CD8-positive, alpha-beta memory T cell (primary cell): Measurements from ENCODE around the gene TOLLIP. TPM values are rescaled to one million over a fixed set of nuclear protein-coding genes. Genes with fewer than 3 reads are reported as not detected.

Experiments
- CTCF ChIA-PET: fragments of 350-600 bp; sonication (Branson Sonifier 250); formaldehyde crosslinking; loops from one replicate; lab custom pipeline; 2021; ENCODE audit warnings: antibody characterized with exemption; lab: Charles Lee
- POLR2A ChIA-PET: fragments of 350-600 bp; sonication (Branson Sonifier 250); formaldehyde crosslinking; loops from one replicate; lab custom pipeline; 2021; ENCODE audit warnings: antibody characterized with exemption; lab: Charles Lee
- DNase-seq, 5 donors: peaks; one replicate each; pipeline versions ENCODE4 v3.0.0 to v3.0.0-alpha.2; 2020 to 2022; ENCODE audit warnings: mixed read lengths in 1 of 5
- H3K27ac ChIP-seq: one replicate; pipeline ENCODE4 v1.7.0; 2013; ENCODE audit warnings: low read depth, mild to moderate bottlenecking, low read length, moderate library complexity
- H3K27me3 ChIP-seq: 2 replicates; pipeline ENCODE4 v1.7.0; 2013; ENCODE audit warnings: low read length, mild to moderate bottlenecking; ENCODE audit not compliant: insufficient read depth, poor library complexity, severe bottlenecking
- H3K36me3 ChIP-seq: 2 replicates; pipeline ENCODE4 v1.7.0; 2013; ENCODE audit warnings: mild to moderate bottlenecking, low read length, moderate library complexity; ENCODE audit not compliant: insufficient read depth
- H3K4me1 ChIP-seq: 2 replicates; pipeline ENCODE4 v1.7.0; 2013; ENCODE audit warnings: mild to moderate bottlenecking, low read length, moderate library complexity; ENCODE audit not compliant: insufficient read depth
- H3K4me3 ChIP-seq: 2 replicates; pipeline ENCODE4 v1.7.0; 2013; ENCODE audit warnings: mild to moderate bottlenecking, low read length
- H3K9me3 ChIP-seq: 2 replicates; pipeline ENCODE4 v1.7.0; 2013; ENCODE audit warnings: mild to moderate bottlenecking, low read length
- H3K27ac Mint-ChIP-seq, 8 donors: one replicate each; pipeline ENCODE4 v1.8.0; 2020 to 2021; ENCODE audit warnings: mixed read lengths in 8 of 8, mild to moderate bottlenecking in 6 of 8, inconsistent platforms in 3 of 8, moderate library complexity in 3 of 8
- H3K27me3 Mint-ChIP-seq, 2 donors: one replicate each; pipeline ENCODE4 v1.8.0; 2020 to 2021; ENCODE audit warnings: mixed read lengths in 2 of 2, mild to moderate bottlenecking in 1 of 2, moderate library complexity in 1 of 2
- H3K36me3 Mint-ChIP-seq, 3 donors: one replicate each; pipeline ENCODE4 v1.8.0; 2020 to 2021; ENCODE audit warnings: mixed read lengths in 3 of 3, inconsistent platforms in 1 of 3, mild to moderate bottlenecking in 1 of 3
- H3K4me1 Mint-ChIP-seq, 3 donors: one replicate each; pipeline ENCODE4 v1.8.0; 2020 to 2021; ENCODE audit warnings: mixed read lengths in 3 of 3, inconsistent platforms in 1 of 3, mild to moderate bottlenecking in 1 of 3
- H3K4me3 Mint-ChIP-seq, 7 donors: one replicate each; pipeline ENCODE4 v1.8.0; 2020 to 2021; ENCODE audit warnings: mixed read lengths in 7 of 7, mild to moderate bottlenecking in 6 of 7, moderate library complexity in 4 of 7, inconsistent platforms in 2 of 7
- H3K9me3 Mint-ChIP-seq, 5 donors: one replicate each; pipeline ENCODE4 v1.8.0; 2020 to 2022; ENCODE audit warnings: mixed read lengths in 5 of 5, mild to moderate bottlenecking in 3 of 5, moderate library complexity in 2 of 5, inconsistent platforms in 1 of 5
- polyA plus RNA-seq: library from polyadenylated mRNA; unstranded; fragments of 300-500 nt; fragmentation: Illumina TruSeq; gene quantifications from one replicate; pipeline ENCODE4 v1.2.3, GENCODE V29; 2021
- total RNA-seq, 2 experiments: library from RNA; stranded (reverse); gene quantifications; one replicate each; pipeline ENCODE4 v1.2.3, GENCODE V29; 2021

Gene TOLLIP
- total and polyA plus RNA-seq, 3 experiments from 2014 or later: 31.1 to 41.8 (median 36.3) TPM

GRCh38 chr11:1231396-1232020, 77.9 kb downstream of the TOLLIP start:
- Histone ChIP-seq H3K4me3 (no peak overlapping the region), H3K27me3 (no peaks in the 10 kb centered on the region), H3K36me3 (no peaks in the 10 kb centered on the region), H3K27ac (no peak overlapping the region), H3K9me3 (no peaks in the 10 kb centered on the region), H3K4me1 (no peaks in the 10 kb centered on the region)
- CTCF ChIA-PET: no interaction called here
- H3K27ac Mint-ChIP-seq: no peak overlapping the region
- no peak overlapping the region for H3K4me3 Mint-ChIP-seq
- POLR2A ChIA-PET: no interaction called here
- peak in 1 of 5 donors; percentile 41 for DNase-seq
- no peaks in the 10 kb centered on the region for H3K27me3 Mint-ChIP-seq
- no peaks in the 10 kb centered on the region for H3K9me3 Mint-ChIP-seq
- no peaks in the 10 kb centered on the region for H3K36me3 Mint-ChIP-seq
- H3K4me1 Mint-ChIP-seq: no peaks in the 10 kb centered on the region

- H3K9me3 ChIP-seq: no peaks in the 10 kb centered on the region
- H3K27me3 ChIP-seq: no peaks in the 10 kb centered on the region
- no peaks in the 10 kb centered on the region for H3K9me3 Mint-ChIP-seq
- no peaks in the 10 kb centered on the region for H3K4me1 Mint-ChIP-seq
- ChIA-PET POLR2A (no interaction called here), CTCF (no interaction called here)
- H3K27me3 Mint-ChIP-seq: no peaks in the 10 kb centered on the region
- H3K36me3 Mint-ChIP-seq: no peaks in the 10 kb centered on the region
- H3K4me3 Mint-ChIP-seq: no peak overlapping the region
- H3K4me3 ChIP-seq: no peak overlapping the region
- H3K27ac Mint-ChIP-seq: no peak overlapping the region
- H3K4me1 ChIP-seq: no peaks in the 10 kb centered on the region
- H3K36me3 ChIP-seq: no peaks in the 10 kb centered on the region
- no peak overlapping the region for H3K27ac ChIP-seq
- DNase-seq: peak in 1 of 5 donors; percentile 41
These were observed 78.7 kb downstream of the TOLLIP start for GRCh38 chr11:1230456-1231395.

GRCh38 chr11:1230121-1230455, 79.3 kb downstream of the TOLLIP start:
- Histone ChIP-seq H3K4me1 (no peaks in the 10 kb centered on the region), H3K4me3 (no peak overlapping the region), H3K9me3 (no peaks in the 10 kb centered on the region), H3K27me3 (no peaks in the 10 kb centered on the region), H3K36me3 (no peaks in the 10 kb centered on the region), H3K27ac (no peak overlapping the region)
- no peak for DNase-seq
- no peaks in the 10 kb centered on the region for H3K36me3 Mint-ChIP-seq
- ChIA-PET CTCF (no interaction called here), POLR2A (no interaction called here)
- no peaks in the 10 kb centered on the region for H3K4me1 Mint-ChIP-seq
- no peaks in the 10 kb centered on the region for H3K27me3 Mint-ChIP-seq
- no peak overlapping the region for H3K4me3 Mint-ChIP-seq
- no peaks in the 10 kb centered on the region for H3K9me3 Mint-ChIP-seq
- H3K27ac Mint-ChIP-seq: no peak overlapping the region

- no peak overlapping the region for H3K4me3 Mint-ChIP-seq
- H3K27ac ChIP-seq: no peak overlapping the region
- POLR2A ChIA-PET: no interaction called here
- no peak overlapping the region for H3K4me3 ChIP-seq
- H3K36me3 ChIP-seq: no peaks in the 10 kb centered on the region
- DNase-seq: peak in 1 of 5 donors; percentile 42
- H3K9me3 Mint-ChIP-seq: no peaks in the 10 kb centered on the region
- CTCF ChIA-PET: no interaction called here
- no peaks in the 10 kb centered on the region for H3K4me1 Mint-ChIP-seq
- H3K27me3 Mint-ChIP-seq: no peaks in the 10 kb centered on the region
- H3K9me3 ChIP-seq: no peaks in the 10 kb centered on the region
- H3K36me3 Mint-ChIP-seq: no peaks in the 10 kb centered on the region
- H3K27ac Mint-ChIP-seq: no peak overlapping the region
- H3K27me3 ChIP-seq: no peaks in the 10 kb centered on the region
- H3K4me1 ChIP-seq: no peaks in the 10 kb centered on the region
These were observed 79.8 kb downstream of the TOLLIP start for GRCh38 chr11:1229471-1230120.

- no peak overlapping the region for H3K4me3 Mint-ChIP-seq
- ChIA-PET CTCF (no interaction called here), POLR2A (no interaction called here)
- H3K4me1 Mint-ChIP-seq: no peaks in the 10 kb centered on the region
- Histone ChIP-seq H3K4me1 (no peaks in the 10 kb centered on the region), H3K27me3 (no peaks in the 10 kb centered on the region), H3K36me3 (no peaks in the 10 kb centered on the region), H3K4me3 (no peak overlapping the region), H3K9me3 (no peaks in the 10 kb centered on the region), H3K27ac (no peak overlapping the region)
- DNase-seq: peak in 1 of 5 donors; percentile 45
- no peaks in the 10 kb centered on the region for H3K36me3 Mint-ChIP-seq
- H3K9me3 Mint-ChIP-seq: no peaks in the 10 kb centered on the region
- H3K27ac Mint-ChIP-seq: no peak overlapping the region
- H3K27me3 Mint-ChIP-seq: no peaks in the 10 kb centered on the region
These were observed 80.4 kb downstream of the TOLLIP start for GRCh38 chr11:1228921-1229451.

GRCh38 chr11:1228101-1228821, 81.2 kb downstream of the TOLLIP start:
- Histone ChIP-seq H3K4me3 (no peak overlapping the region), H3K36me3 (no peaks in the 10 kb centered on the region), H3K27me3 (no peaks in the 10 kb centered on the region), H3K9me3 (no peaks in the 10 kb centered on the region), H3K4me1 (no peaks in the 10 kb centered on the region), H3K27ac (no peak overlapping the region)
- CTCF ChIA-PET: no interaction called here
- H3K4me1 Mint-ChIP-seq: no peaks in the 10 kb centered on the region
- peak in 1 of 5 donors; percentile 45 for DNase-seq
- H3K27ac Mint-ChIP-seq: no peak overlapping the region
- H3K9me3 Mint-ChIP-seq: no peaks in the 10 kb centered on the region
- POLR2A ChIA-PET: no interaction called here
- H3K27me3 Mint-ChIP-seq: no peaks in the 10 kb centered on the region
- H3K4me3 Mint-ChIP-seq: no peak overlapping the region
- no peaks in the 10 kb centered on the region for H3K36me3 Mint-ChIP-seq

- DNase-seq: peak in 1 of 5 donors; percentile 42
- H3K36me3 ChIP-seq: no peaks in the 10 kb centered on the region
- H3K27me3 ChIP-seq: no peaks in the 10 kb centered on the region
- Mint-ChIP-seq H3K4me1 (no peaks in the 10 kb centered on the region), H3K9me3 (no peaks in the 10 kb centered on the region), H3K27me3 (no peaks in the 10 kb centered on the region), H3K4me3 (no peak overlapping the region), H3K36me3 (no peaks in the 10 kb centered on the region), H3K27ac (no peak overlapping the region)
- POLR2A ChIA-PET: no interaction called here
- H3K9me3 ChIP-seq: no peaks in the 10 kb centered on the region
- H3K4me3 ChIP-seq: no peak overlapping the region
- CTCF ChIA-PET: no interaction called here
- no peaks in the 10 kb centered on the region for H3K4me1 ChIP-seq
- H3K27ac ChIP-seq: no peak overlapping the region
These were observed 81.8 kb downstream of the TOLLIP start for GRCh38 chr11:1227551-1228100.
